Pancreas (tissue), 10 donors: Measurements from ENCODE around the gene LMAN1L. TPM values are rescaled to one million over a fixed set of nuclear protein-coding genes. Genes with fewer than 3 reads are reported as not detected.

Experiments
- ATAC-seq, 4 donors: fragments of 200-7000 bp; cut with Tn5 transposase; one replicate each; pipeline versions ENCODE4 v1.8.0 to v1.9.1; 2020; ENCODE audit warnings: mild to moderate bottlenecking in 4 of 4, moderate library complexity in 4 of 4
- DNase-seq, 6 donors: peaks; one replicate each; pipeline ENCODE4 v3.0.0-alpha.2; 2020
- FAIRE-seq: peaks from 2 replicates; lab custom pipeline; 2012; peaks lifted over from hg19 to GRCh38; lab: Jason Lieb, UNC
- H3K27ac ChIP-seq, 4 donors: fragments of 200-600 bp; sonication (generic); 1 replicate in 3 of 4; 2 replicates in 1 of 4; pipeline versions ENCODE4 v1.5.0 to v1.8.0; 2020
- H3K27me3 ChIP-seq, 4 donors: fragments of 200-600 bp; one replicate each; pipeline ENCODE4 v1.8.0; 2021
- H3K36me3 ChIP-seq, 3 donors: fragments of 200-600 bp; sonication (generic) in 1 of 3; one replicate each; pipeline versions ENCODE4 v1.5.0 to v1.8.0; 2020 to 2021
- H3K4me1 ChIP-seq, 3 donors: fragments of 200-600 bp; one replicate each; pipeline ENCODE4 v1.8.0; 2021
- H3K4me3 ChIP-seq, 4 donors: fragments of 200-600 bp; sonication (generic) in 2 of 4; one replicate each; pipeline versions ENCODE4 v1.5.0 to v1.8.0; 2020 to 2021
- H3K9me3 ChIP-seq, 4 donors: fragments of 200-600 bp; one replicate each; pipeline ENCODE4 v1.8.0; 2021
- WGBS, 2 donors: extraction: QIAGEN DNeasy Blood & Tissue Kit; methylation state at CpG; one replicate each; pipeline ENCODE4 v1.1.7; 2013; 5-methylcytosine and 5-hydroxymethylcytosine counted together
- intact Hi-C, 3 donors: fragments of 100-400 bp; cut with DNase I; formaldehyde crosslinking; loops; one replicate each; pipeline versions ENCODE4 v1.11.1 to v1.14.2; 2022
- polyA plus RNA-seq, 2 donors: library from polyadenylated mRNA; stranded (reverse); fragments of 200-250 nt; gene quantifications; one replicate each; pipeline ENCODE4 v1.2.3, GENCODE V29; 2013
- total RNA-seq, 6 donors: library from RNA; stranded (reverse); fragmentation: NEBNext Ultra II Directional in 4 of 6; extraction: Animal tissue kit (Norgen Biotek cat#: 25700) in 4 of 6; gene quantifications; one replicate each; pipeline versions ENCODE4 v1.2.1 to v1.2.4, GENCODE V29; 2021 to 2023
- TF ChIP-seq, protein P1 (sequence below), 4 donors: fragments of 200-600 bp; sonication (generic) in 3 of 4; IDR thresholded peaks; one replicate each; pipeline versions ENCODE4 v1.5.0 to v1.8.0; 2021; ENCODE audit warnings: antibody characterized with exemption in 4 of 4
- donor health status: healthy with polysubstance abuse.
- donor health status: DM: no; HTN: no; CAD: no; lungs with moderate emphysema.
- donor health status: DM: no; HTN: no; CAD: no.
- donor health status: control.
- donor health status: control.
- donor health status: Bipolar disorder and iron deficiency.
- donor health status: DM: yes; HTN: yes; CAD: no.
- donor health status: DM: no; HTN: no; CAD: no.
- donor health status: DM: no; HTN: no; CAD: no.
- donor health status: DM: yes; HTN: yes; CAD: no.

LMAN1L gene
- total and polyA plus RNA-seq, 8 donors = 0.14 TPM; not detected in 7

DNA sequence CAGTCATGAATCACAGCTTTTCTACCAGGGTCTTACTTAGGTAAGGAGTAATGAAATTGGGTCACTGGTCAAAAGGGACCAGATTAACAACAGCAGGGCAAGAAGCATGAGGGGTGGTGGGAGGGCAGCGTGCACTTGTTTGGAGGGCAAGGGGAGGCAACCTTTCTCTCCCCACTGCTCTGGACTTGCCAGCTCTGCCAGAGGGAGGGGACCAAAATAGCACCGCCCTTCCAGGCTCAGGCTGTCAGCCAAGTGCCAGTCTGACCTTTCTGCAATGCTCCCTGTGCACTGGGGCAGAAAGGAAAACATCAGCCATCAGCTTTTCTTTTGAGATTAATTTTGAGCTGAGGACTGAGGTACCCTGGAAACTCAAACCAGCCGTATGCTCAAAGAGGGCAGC, 34.8 kb downstream of the LMAN1L start:
- no peak for DNase-seq
- Histone ChIP-seq H3K27me3 (no peaks in the 10 kb centered on the region), H3K4me1 (no peaks in the 10 kb centered on the region), H3K27ac (no peak overlapping the region), H3K9me3 (no peaks in the 10 kb centered on the region), H3K4me3 (no peak overlapping the region), H3K36me3 (peaks cover 0 to 43% (median 32%) of the 10 kb centered on the region in 3 donors)
- TF ChIP-seq, protein P1, sequence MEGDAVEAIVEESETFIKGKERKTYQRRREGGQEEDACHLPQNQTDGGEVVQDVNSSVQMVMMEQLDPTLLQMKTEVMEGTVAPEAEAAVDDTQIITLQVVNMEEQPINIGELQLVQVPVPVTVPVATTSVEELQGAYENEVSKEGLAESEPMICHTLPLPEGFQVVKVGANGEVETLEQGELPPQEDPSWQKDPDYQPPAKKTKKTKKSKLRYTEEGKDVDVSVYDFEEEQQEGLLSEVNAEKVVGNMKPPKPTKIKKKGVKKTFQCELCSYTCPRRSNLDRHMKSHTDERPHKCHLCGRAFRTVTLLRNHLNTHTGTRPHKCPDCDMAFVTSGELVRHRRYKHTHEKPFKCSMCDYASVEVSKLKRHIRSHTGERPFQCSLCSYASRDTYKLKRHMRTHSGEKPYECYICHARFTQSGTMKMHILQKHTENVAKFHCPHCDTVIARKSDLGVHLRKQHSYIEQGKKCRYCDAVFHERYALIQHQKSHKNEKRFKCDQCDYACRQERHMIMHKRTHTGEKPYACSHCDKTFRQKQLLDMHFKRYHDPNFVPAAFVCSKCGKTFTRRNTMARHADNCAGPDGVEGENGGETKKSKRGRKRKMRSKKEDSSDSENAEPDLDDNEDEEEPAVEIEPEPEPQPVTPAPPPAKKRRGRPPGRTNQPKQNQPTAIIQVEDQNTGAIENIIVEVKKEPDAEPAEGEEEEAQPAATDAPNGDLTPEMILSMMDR (IDR thresholded peaks at IDR 0.05) = no peak
- no peak for FAIRE-seq
- intact Hi-C loops = no loop called here
- ATAC-seq = no peak
- 80 to 83% methylated on average over 3 of the region's 3 CpGs for WGBS, 2 donors

- H3K9me3 ChIP-seq = no peaks in the 10 kb centered on the region
- H3K36me3 ChIP-seq = peaks cover 0 to 58% (median 42%) of the 10 kb centered on the region in 3 donors
- no peak for FAIRE-seq
- TF ChIP-seq, protein P1 (IDR thresholded peaks at IDR 0.05) = no peak
- intact Hi-C loops = no loop called here
- H3K27ac ChIP-seq = no peak overlapping the region
- DNase-seq = no peak
- WGBS, 2 donors = 81 to 87% methylated on average over 4 of the region's 4 CpGs
- no peak overlapping the region for H3K4me3 ChIP-seq
- no peaks in the 10 kb centered on the region for H3K4me1 ChIP-seq
- H3K27me3 ChIP-seq = no peaks in the 10 kb centered on the region
- ATAC-seq = no peak
Measured at GRCh38 chr15:74850393-74850792, 37.8 kb downstream of the LMAN1L start.

- Histone ChIP-seq H3K27ac (no peak overlapping the region), H3K4me3 (no peak overlapping the region), H3K4me1 (peaks cover 1 to 4% (median 3%) of the 10 kb centered on the region in 3 donors), H3K36me3 (peaks cover 0 to 58% (median 42%) of the 10 kb centered on the region in 3 donors), H3K27me3 (no peaks in the 10 kb centered on the region), H3K9me3 (no peaks in the 10 kb centered on the region)
- WGBS, 2 donors = 95% methylated on average over 7 of the region's 7 CpGs
- no peak for ATAC-seq
- FAIRE-seq = no peak
- intact Hi-C loops = no loop called here
- DNase-seq = peak in 1 of 6 donors; percentile 4
- TF ChIP-seq, protein P1 (IDR thresholded peaks at IDR 0.05) = no peak
Measured at GRCh38 chr15:74851960-74852359, 39.3 kb downstream of the LMAN1L start.

- TF ChIP-seq, protein P1 (IDR thresholded peaks at IDR 0.05) = no peak
- DNase-seq (no peak), ATAC-seq (no peak), FAIRE-seq (no peak)
- H3K4me1 ChIP-seq = peaks cover 6 to 17% (median 15%) of the 10 kb centered on the region in 3 donors
- WGBS, 2 donors = 95 to 96% methylated on average over 13 of the region's 13 CpGs
- H3K27me3 ChIP-seq = no peaks in the 10 kb centered on the region
- peaks cover 0 to 44% (median 35%) of the 10 kb centered on the region in 3 donors for H3K36me3 ChIP-seq
- H3K9me3 ChIP-seq = no peaks in the 10 kb centered on the region
- no peak overlapping the region for H3K27ac ChIP-seq
- intact Hi-C loops = no loop called here
- no peak overlapping the region for H3K4me3 ChIP-seq
Measured at GRCh38 chr15:74854453-74855022, 41.9 kb downstream of the LMAN1L start.

GRCh38 chr15:74855857-74856256, 43.2 kb downstream of the LMAN1L start:
- no peak overlapping the region for H3K27ac ChIP-seq
- peaks cover 10 to 21% (median 15%) of the 10 kb centered on the region in 3 donors for H3K4me1 ChIP-seq
- no peak for DNase-seq
- no peaks in the 10 kb centered on the region for H3K27me3 ChIP-seq
- TF ChIP-seq, protein P1 (IDR thresholded peaks at IDR 0.05) = no peak
- 94 to 98% methylated on average over 2 of the region's 2 CpGs for WGBS, 2 donors
- no peaks in the 10 kb centered on the region for H3K9me3 ChIP-seq
- intact Hi-C loops = no loop called here
- ATAC-seq = no peak
- FAIRE-seq = no peak
- H3K4me3 ChIP-seq = no peak overlapping the region
- peaks cover 0 to 31% (median 23%) of the 10 kb centered on the region in 3 donors for H3K36me3 ChIP-seq
